ENCODE results near the gene IRF2BPL.

GRCh38 chr14:76975812-76976211 lies 52.7 kb downstream of the IRF2BPL start:
- TF ChIP-seq CTCF (conservative IDR thresholded peaks at IDR 0.05; ENCODE audit: low read depth, low read length) (no peak), EZH2 (IDR thresholded peaks at IDR 0.05; ENCODE audit: low read length, unreplicated experiment) (no peak), EZH2phosphoT487 (IDR thresholded peaks at IDR 0.05; ENCODE audit: borderline replicate concordance, low read length) (no peak)

Data from PC-3 (cell line).